HG03103 (cell line): ENCODE results near the gene NFYA.

Experiments
- ATAC-seq: cut with Tn5 transposase; IDR thresholded peaks from one replicate; pipeline ENCODE4 v1.9.1; 2021; ENCODE audit warnings: low read depth; ENCODE audit not compliant: unreplicated experiment

The NFYA gene

DNA sequence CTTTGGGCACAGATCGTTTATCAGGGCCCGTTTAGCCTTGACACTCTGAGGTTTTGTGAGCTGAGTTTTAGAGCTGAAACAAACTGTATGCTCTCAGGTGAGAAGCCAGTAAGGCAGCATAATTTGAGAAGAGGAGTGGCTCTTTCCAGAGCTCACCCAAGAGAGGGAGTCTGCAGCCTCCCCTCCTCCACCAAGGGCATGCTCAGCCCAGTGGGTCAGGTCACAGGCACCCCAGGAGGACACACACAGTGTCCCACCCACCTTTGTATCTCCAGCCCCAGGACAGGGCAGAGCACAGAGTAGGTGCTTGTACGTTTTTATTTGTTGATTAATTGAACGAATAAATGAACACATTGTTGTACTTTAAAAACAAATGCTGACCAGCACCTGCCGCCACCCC, 27.1 kb upstream of the NFYA start:
- no peak for ATAC-seq

DNA sequence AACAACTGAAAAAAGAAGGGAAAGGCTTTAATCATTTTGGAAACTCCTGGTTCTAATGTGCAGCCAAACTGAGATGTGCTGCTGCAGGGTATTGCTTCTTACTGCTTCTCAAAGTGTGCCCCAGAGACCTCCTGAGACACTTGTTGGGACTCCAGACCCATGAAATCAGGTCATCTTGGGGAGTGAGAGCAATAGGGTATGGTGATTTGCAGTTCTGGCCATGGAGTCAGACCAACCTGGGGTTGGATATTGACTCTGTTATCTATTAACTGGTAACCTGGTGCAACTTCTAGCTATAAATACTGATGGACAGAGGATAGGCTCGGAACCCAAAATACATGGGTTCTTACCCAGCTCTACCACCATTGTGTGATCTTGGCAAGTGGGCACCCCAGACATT, 26.7 kb upstream of the NFYA start:
- ATAC-seq: no peak

GRCh38 chr6:41047306-41047705, 25.5 kb upstream of the NFYA start:
- no peak for ATAC-seq

- no peak for ATAC-seq
Observed at GRCh38 chr6:41047745-41048732, 24.7 kb upstream of the NFYA start.

DNA sequence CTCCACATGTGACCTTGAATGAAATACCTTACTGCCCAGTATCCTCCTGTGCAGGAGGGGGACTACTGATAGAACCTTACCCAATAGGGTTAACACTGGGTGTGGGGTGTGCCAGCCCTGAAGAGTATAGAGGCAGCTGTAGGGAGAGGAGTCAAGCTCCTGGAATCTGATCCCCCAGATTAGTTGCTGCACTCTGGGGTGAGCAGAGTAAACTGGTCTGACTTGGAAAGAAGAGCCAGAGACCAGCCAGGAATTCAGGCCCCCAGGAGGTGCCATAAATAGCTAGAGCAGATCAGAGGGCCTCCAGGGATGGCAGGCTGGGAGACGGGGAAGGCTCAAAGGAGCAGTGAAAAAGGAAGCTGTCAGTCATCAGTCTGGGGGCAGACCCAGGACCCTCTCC, 23.3 kb upstream of the NFYA start:
- ATAC-seq: no peak

- no peak for ATAC-seq
Observed at GRCh38 chr6:41049955-41050354, 22.8 kb upstream of the NFYA start.

DNA sequence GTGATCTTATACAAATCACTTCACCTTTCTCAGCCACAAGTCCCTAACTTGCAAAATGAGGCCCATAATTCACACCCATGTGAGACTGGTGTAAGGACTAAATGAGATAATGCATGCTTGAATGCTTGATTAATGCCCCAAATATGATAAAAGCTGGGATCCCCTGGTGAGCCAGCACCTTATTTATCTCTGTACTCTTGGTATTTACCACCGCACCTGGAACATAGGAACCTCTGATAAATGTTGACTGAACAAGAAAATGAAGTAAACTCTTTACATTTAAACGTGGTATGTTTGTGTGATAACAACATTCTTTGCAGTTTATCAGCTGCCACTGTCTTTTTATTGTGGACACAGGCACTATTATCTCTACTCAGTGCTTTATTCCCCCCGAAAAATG, 22.2 kb upstream of the NFYA start:
- no peak for ATAC-seq

DNA sequence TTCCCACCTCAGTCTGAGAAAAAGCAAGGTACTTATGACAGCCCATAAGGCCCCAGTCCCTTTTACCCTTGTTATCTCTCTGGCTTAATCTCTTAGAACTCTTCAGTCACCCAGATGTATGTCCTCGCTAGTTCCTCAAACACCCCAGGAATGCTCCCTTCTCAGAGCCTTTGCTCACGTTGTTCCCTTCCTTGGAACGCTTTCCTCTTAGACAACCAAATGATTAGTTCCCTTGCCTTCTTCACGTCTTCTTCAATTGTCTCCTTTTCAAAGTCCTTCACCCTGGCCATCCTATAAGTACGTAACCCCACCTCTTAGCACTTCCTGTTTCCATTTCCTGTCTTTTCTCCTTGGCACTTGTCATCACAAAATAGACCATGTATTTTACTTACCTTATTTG, 20.9 kb upstream of the NFYA start:
- ATAC-seq: no peak

DNA sequence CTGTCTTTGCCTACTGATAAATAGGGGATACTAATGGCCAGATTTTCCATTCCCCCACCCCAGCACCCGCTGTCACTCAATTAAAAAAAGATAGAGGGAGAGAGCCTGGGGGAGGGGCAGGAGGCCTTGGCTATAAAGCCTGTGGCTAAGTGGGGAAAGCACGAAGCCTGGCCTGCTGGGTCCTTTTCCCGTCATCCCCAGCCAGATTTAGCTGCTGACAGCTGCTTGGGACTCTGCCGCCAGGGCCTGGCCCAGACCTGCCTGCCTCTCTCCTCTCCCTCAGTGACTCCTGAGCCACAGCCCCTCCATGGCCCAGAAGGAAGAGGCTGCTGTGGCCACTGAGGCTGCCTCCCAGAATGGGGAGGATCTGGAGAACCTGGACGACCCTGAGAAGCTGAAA, 19.7 kb upstream of the NFYA start, which contains the start of gene APOBEC2:
Gene APOBEC2 (plus strand): TSS at position 162 of the 400 bp plus-strand sequence. CDS start 146 bp downstream, at position 308.
- no peak for ATAC-seq

- ATAC-seq: no peak
Observed at GRCh38 chr6:41054511-41054910, 18.3 kb upstream of the NFYA start.

DNA sequence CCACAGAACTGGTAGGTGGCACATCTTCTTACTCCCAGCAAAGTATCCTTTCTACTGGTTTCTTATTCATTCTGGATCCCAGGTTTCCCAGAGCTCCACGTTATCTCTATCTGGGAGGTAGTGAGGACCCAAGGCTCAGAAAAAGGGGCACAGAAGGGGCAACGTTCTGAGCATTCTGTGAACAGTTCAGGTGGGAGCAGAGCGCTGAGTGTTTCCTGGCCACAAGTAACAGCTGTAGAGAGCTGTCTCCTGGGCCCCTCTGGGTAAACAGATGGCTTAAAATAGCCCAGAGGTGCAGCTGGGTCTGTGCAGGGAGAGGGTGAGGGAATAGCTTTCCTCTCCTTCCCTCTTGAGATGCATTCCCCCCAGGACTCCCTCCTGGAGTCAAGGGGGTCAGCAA, 17.6 kb upstream of the NFYA start:
- no peak for ATAC-seq

DNA sequence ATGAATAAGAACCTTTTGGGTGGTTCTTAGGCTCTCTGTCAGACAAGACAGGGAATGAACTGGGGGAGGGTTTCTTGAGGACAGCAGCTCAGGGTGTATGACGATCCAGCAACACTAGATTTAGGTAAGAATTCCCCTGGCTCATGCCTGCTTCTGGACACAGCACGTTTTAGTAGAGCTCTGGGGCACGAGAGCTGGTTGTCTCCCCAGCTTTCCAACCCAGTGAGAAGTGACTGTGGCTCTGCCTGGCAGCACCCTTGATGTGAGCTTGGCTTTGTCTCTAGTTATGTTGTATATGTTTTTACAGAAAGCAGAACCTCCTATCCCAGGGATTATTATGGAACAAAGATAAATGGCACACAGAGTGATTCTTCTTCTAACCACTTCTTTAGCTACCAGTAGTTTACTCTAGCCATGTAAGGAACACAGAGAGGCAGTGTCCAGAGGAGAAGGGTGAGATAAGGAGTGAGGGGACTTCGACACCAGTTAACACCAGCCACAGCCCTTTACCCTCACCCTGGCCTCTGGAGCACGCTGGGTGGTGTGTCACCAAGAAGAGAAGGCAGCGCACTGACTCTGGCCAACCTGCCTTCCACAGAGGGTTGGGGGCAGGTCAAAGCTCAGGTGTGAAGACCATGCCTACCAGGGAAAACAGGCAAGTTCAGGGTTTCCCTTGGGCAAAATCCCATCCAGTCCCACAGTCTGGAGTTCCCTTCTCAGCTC, 15.8 kb upstream of the NFYA start:
- ATAC-seq: no peak

DNA sequence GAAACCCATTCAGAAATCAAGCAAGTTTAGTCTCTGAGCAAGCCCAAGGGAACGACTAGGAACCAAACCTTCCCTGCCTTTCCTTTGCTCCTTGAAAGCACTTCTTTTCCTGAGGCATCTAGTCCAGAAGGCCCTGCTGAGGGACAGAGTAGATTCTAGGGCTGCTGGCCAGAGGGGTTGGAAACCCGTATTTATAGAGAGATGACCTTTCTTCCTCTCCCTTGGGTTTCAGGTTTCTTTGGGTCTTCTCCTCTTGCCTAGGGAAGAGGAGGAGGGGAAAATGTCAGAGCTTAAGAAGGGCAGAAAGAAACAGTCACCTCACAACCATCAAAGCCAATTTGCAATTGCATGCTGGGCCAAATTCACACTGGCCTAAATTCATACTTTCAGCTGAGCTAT, 14.0 kb upstream of the NFYA start:
- no peak for ATAC-seq

- no peak for ATAC-seq
Observed at GRCh38 chr6:41059556-41059955, 13.2 kb upstream of the NFYA start.

DNA sequence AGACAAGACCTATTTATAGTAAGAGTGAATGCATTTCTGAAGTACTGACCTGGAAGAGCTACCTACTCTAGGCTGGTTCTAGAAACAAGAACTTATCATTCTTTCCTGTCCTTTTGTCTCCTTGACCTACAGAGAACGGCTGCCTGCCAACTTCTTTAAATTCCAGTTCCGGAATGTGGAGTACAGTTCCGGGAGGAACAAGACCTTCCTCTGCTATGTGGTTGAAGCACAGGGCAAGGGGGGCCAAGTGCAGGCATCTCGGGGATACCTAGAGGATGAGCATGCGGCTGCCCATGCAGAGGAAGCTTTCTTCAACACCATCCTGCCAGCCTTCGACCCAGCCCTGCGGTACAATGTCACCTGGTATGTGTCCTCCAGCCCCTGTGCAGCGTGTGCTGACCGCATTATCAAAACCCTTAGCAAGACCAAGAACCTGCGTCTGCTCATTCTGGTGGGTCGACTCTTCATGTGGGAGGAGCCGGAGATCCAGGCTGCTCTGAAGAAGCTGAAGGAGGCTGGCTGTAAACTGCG, 11.5 kb upstream of the NFYA start:
- no peak for ATAC-seq

DNA sequence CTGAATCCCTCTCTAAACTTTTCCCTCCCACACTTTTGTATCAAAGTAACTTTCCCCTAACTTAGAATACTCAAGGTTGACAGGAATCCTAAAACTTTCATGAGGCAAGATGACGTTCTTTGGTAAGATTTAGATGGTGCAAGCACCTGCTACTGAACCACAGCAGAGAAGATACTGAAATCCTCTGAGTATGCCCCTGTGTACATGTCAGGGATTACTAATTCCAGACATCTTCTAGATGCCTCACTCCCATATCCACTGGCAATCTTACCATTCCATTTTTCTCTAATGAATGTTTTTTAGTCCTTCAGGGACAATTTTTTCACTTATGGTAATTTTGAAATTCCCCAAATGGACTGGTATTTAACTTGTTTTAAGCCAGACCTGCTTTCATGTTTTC, 10.7 kb upstream of the NFYA start:
- no peak for ATAC-seq

DNA sequence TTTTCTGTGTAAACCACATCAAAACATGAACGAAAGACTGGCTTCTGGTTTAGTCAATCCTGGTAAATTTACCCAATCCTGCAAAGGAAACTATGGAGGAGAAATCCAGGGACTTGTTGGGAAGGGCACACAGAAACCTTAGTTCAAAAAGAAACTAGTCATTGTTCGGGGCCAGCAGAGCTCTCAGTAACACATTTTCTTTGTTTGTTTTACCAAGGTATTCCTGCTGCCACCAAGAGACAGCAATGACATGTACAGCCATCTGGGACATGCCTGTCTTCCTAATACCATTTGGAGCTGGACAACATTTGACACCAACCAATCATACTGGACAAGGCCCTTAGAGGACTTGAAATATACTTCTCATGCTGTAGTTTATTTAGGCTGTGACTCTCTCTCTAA, 8.9 kb upstream of the NFYA start:
- ATAC-seq: no peak

DNA sequence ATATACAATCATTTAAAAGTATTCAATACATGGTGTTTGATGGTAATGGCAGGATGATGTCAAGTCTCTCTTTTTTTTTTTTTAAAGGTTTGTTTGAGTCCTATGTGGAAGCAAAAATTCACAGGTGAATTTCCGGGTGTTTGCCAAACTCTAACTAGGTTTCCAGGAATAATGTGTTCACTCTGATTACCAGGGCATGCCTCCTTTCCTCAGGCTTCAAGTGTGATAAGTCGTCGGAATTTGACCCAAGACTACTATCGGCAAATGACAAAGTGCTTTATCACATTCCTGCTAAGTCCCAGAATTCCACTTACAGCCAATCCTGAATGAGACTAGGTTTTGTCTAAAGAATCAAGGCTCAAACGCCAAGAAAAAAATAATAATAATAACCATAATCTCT, 7.9 kb upstream of the NFYA start:
- ATAC-seq: no peak

DNA sequence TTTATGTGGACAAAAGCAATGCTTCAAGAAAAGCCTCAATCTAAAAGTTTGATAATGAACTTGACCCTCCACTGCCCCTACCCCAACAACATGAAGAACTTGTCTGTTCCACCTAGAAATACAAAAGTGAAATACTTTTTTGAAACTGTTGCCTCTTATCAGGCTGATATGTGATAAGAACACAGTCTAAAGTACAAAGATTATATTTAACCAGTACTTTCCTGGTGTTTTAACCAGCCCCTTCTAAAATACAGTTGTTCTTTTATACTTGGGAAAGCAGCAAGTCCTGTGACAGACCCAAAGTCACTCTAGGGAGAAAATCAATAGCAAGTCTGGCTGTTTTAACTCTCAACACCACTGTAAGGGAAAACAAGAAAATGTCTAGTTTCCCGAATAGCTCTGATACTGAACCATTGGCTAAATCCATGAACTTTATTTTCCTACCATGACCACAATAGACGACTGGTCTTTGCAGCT, 7.2 kb upstream of the NFYA start:
- no peak for ATAC-seq

- ATAC-seq: no peak
Observed at GRCh38 chr6:41066867-41067304, 5.9 kb upstream of the NFYA start.

DNA sequence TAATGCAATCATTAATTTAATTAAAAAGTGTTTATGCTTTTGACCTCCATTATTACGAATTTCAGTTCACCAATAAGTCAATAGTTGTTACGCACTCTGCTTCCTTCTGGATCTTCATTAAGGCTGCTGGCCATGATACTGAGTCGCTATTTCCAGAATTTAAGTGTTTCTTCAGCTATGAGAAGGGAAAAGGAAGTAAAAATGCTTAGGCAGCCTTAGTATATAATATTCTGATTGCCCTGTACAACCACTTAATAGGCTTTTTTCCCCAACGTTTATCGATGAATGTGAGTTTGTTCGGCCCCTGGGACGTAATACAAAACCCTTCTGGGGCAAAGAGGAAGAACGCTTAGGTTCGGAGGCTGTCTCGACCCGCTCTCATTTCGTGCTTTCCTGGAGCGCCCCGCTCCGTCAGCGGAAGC, 1.3 kb upstream of the NFYA start:
- no peak for ATAC-seq
